GM21526 (cell line): ENCODE measurements around the gene PTPRD.

Experiments used
- ATAC-seq: cut with Tn5 transposase; IDR thresholded peaks from one replicate; pipeline ENCODE4 v1.9.1; 2021; ENCODE audit warnings: moderate library complexity; ENCODE audit not compliant: unreplicated experiment, low FRiP score

PTPRD gene

DNA sequence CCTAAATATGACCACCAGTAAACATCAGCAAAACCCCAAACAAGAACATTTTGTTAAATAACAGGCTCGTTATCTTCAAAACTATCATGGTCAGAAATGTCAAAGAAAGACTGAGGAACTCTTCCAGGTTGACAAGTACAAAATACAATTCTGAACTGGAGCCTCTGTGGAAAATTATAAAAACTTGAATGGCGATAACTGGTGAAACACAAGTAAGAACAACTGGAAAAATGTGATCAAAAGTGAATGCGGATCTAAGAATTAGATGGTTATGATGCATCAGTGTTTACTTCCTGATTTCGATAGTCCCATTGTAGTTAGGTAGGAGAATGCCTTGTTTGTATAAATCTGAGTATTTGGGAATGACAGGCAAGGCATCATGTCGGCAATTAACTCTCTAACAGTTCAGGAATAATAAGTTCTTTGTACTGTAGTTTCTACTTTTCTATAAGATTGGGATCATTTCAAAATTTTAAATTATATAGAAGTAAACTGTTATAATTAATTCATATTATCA is 2073.1 kb downstream of the PTPRD start:
- ATAC-seq: no peak

DNA sequence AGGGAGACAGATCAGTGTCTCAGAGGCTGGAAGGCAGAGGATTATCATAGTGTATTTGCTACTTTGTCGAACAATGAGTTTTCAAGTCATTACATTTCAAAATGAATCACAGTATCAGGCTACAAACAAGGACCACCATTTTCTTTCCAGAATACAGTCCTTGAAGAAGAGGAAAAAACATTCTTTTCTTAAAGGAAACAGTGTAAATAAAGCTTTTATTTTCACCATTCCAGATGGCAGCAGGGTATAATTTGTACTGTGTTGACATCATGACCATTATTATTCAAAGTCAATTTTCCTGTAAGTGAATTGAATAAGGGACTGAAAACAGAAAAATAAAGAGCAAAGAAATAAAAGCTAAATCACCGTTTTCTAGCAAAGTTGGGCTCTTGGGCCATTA is 2076.0 kb downstream of the PTPRD start:
- ATAC-seq: no peak

GRCh38 chr9:8534828-8535227 is 2078.0 kb downstream of the PTPRD start:
- ATAC-seq: no peak

DNA sequence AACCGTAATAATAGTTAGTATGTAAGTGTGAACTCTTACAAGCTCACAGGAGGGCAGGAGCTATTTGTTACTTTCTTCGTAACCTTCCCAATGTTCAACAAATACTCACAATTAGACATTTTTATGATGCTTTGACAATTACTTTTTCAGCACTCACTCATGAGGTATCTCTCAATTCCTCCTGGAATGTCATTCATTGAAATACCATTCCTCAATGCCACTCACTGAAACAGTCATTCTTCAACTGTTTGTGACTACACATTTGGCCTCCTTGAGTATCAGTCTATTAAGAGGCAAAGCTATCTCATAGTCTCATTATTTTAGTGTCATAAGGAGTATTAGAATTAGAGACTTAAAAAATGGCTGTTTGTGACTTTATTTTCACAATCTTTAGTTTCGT is 2079.1 kb downstream of the PTPRD start:
- no peak for ATAC-seq

- ATAC-seq: no peak
Observed at GRCh38 chr9:8531826-8532415, 2080.9 kb downstream of the PTPRD start.

DNA sequence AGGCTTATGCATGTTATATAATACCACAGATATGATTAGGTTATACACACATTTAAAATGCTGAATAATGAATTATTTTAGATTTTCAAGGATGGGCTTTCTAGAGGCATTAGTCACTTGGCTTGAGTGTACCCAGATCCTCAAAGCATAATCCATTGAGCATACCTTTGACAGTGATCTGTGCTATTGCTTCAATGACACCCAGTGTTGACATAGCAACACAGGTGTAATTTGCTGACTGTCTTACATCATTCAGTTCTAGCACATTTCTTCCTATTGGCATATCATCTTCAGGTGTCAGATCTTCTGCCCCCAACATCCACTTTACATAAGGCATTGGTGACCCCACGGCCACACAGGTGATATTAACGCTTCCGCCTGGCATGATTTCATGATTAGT is 2091.7 kb downstream of the PTPRD start:
- ATAC-seq: no peak

DNA sequence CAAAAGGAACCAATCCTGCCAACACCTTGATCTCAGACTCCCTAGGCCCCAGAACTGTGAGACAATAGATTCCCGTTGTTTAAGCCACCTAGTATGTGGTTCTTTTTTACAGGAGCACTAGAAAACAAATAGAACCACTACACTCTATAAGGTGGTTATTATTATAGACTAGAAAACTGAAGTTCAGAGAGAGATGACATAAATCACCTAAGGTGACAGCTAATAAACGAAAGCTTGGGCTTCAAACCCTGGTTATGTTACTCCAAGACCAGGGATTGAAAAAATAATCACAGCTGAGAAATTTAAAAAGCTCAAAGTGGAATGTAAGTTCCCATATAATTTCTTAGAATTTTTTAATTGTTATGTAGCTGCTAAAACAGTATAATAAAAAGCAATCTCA is 2097.1 kb downstream of the PTPRD start:
- ATAC-seq: no peak

DNA sequence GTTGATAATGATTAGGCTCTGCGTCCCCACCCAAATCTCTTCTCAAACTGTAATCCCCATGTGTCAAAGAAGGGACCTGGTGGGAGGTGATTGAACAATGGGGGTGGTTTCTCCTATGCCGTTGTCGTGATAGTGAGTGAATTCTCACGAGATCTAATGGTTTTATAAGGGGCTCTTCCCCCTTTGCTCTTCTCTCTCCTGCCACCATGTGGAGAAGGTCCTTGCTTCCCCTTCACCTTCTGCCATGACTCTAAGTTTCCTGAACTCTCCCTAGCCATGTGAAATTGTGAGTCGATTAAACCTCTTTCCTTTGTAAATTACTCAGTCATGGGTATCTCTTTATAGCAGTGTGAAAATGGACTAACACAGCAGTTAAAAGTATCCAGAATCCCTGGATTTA is 2098.0 kb downstream of the PTPRD start:
- ATAC-seq: no peak

DNA sequence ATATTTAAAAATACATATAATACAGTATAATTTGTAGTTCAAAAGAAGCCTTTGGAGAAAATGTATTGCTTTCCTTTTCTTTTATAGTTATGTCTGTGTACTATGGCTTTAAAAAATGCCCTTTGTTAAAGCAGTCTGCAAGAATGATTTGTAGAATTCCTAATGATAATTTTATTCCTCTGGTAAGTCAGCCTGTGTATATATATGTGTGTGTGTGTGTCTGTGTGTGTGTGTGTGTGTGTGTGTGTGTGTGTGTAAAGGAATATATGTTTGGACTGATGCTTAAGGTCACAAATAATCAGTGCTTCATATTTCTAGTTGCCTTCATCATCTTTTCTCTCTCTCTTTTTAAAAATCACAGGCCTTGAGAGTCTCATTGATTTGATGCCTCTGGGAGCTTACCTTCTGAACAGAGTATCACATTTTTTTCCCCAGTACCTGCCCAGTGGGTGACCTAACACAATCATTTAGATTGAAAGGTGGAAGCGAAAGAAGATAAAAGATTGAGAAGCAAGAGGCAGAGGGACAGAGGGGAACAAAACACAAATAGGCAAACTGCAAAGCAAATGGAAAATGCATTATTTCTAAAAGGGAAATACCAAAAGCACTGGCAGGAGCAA is 2104.0 kb downstream of the PTPRD start:
- no peak for ATAC-seq

DNA sequence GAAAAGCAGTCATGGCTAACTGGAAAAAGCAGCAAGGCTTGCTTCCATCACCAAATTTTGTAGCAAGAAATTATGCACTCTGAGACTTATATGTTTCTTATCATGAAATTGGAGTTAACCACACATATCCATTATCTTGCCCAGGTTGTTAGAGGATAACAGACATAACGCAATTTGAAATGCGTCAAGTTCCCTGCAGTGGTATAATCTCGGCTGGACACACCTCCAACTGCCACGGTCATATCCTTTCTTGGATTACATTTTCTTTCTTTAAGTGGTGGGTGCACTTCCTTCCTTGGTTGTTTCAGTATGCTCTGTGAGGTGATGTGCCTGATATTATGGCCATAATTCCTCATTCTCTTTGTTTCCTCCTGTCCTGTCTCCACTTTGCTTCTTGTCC is 2118.2 kb downstream of the PTPRD start:
- no peak for ATAC-seq

DNA sequence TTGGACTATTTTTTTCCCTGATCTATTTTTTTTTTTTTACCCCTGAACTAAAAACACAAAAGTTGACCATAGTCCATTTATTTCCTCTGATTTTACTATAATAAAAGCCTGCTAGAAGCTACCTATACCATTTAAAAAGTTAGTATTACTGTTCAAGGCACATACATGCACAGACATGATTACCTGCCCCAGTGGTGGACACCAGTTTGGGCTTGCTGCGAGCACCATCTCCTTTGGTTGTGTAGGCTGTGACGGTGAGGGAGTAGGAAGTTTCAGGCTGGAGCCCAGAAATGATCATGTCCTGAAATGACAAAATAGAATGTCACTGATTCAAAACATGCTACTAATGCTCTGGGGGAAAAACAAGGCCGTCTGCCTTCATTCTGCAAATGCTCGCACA is 2120.1 kb downstream of the PTPRD start:
- no peak for ATAC-seq

DNA sequence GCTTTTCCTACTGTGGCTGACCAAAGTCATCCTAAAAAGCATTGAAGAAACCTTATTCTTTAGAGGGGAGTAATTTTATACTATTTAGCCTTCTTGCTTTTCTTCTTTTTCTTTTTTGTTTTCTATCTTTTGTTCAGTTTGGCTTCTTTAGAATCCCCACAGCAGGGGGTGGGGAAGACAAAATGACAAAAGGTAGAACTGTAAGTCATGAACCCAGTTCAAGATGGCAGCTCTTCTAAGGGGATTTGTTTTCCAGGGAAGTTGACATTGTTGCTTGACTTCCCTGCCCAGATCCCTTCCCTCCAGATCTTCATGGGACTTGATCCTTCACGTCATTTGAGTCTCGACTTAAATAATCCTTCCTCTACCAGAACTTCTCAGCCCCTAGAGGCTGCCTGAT is 2120.8 kb downstream of the PTPRD start:
- ATAC-seq: no peak

DNA sequence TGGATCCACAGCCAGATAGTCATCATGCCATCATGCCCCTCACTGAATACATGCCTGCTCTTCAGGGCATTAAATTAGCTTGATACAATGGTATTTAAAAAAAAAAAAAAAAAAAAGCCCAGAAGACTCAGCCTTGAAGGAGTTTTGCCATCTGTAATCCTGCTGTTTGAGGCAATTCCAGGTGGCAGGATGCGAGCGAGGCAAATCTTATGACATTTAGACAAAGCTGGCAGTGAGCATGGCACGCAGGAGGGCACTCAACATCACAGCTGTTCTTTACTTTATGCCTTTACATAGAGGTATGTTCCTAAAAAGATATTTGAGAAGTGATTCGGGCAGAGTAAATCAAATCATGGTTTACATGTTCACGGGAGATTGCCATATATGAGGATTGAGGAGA is 2121.2 kb downstream of the PTPRD start:
- no peak for ATAC-seq

DNA sequence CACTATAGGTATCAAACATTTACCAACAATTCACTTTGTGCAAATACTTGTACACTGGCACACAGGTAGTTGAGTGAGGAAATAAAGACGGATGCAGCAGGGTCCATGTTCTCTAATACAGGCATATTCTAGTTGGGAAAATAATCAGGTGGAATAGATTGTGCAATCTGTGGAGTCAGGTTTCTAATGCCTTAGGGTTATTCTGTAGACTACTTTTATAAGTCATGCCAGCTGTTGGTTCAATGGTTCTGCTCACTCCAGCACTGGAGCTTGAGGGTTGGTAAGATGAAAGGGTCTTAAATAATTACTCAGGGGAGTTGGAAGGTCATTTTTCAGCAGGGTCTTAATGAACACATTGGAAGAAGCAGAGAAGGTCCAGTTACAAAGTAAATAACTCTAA is 2123.0 kb downstream of the PTPRD start:
- ATAC-seq: no peak

- no peak for ATAC-seq
Observed at GRCh38 chr9:8486095-8486494, 2126.7 kb downstream of the PTPRD start.

DNA sequence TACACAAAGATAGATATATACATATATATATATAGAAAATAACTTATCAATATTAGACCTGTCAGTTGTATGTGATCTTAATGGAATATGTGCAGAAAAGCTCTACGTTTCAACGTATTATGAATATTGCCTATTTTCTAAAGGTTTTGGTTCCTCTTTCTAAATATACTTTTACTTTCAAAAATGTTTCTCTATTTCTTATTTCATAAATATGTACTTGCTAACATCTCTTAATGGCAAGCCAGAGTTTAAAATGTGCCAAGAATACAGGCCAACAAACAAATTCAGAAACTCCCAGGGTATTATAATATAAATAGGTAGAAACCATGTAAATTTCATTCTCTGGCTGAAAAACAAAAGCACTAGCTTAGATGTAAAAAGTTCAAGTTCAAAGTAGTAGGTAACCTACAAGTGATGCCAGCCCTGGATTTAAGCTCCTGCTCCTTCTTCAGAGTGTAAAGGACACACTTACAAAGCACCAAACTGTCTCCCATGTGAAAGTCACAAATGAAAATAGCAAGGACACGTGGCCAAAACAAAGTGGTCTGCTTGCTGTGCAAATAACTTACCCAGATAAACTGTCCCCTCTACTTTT is 2128.1 kb downstream of the PTPRD start:
- no peak for ATAC-seq

GRCh38 chr9:8477450-8477849 is 2135.4 kb downstream of the PTPRD start:
- no peak for ATAC-seq

DNA sequence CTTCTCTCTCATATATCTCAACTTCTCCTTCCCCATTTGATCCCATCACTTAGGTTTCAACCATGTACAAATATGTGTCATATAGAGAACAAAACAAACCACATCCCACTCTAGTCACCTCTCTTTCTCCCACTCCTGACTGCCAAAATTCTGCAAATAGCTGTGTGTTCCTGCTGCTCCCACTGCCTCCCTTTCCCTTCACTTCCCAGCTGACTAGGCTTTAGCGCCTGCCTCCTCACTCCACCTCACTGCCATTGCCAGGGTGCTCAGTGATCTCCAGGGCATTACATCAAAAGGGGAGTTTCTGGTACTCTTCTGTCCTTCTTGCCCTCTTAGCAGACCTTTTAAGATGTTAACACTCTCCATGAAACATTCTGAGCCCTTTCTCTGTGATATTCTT is 2137.9 kb downstream of the PTPRD start:
- ATAC-seq: no peak

GRCh38 chr9:8473244-8474020 is 2139.4 kb downstream of the PTPRD start:
- ATAC-seq: no peak

DNA sequence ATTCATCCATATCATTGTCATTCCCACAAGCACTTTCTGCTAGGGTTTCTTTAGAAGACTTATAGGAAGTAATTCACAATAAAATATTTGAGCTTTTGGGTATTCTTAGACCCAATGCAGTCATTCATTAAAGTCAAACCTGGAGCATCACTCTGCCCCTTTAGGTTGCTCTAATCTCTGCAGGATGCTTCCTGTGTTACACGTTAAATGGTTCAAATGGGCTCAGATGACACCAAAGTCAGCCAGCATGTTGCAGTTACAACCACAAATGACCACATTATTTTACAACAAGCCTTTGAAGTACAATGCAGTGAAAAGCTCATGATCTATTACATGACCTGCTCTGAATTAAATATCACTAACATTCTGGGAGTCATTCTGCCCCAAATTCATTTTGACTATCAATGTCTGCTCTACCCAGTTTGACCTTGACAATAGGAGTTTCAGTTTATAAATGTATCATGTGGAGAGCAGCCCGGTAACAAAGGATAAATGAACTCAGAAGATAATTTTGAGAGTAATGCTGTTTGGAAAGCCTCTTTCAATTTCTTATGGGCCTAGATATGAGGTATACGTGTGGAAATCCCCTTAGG is 2144.7 kb downstream of the PTPRD start:
- no peak for ATAC-seq

DNA sequence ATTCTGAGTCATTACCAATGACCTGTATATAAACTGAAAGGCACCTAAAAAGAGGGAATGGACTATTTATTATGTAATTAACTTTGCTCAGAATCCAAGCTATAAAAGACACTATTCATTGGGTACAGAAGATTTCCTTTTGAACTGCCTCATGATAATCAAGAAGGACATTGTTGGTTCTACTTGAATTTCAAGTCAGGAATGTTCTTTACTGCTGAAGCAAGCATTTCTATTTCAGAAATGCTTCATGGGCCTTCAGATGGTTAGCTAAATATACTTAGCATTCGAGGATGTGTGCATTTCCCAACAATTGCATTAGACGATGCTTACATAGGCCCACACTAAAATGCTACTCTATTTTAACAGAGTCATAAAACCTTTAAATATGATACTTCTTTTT is 2155.0 kb downstream of the PTPRD start:
- no peak for ATAC-seq
